Colonic mucosa (tissue), 4 donors: ENCODE measurements around the gene ACER3. TPM values are rescaled to one million over a fixed set of nuclear protein-coding genes. Genes with fewer than 3 reads are reported as not detected.
A peak's percentile ranks its signal among the peaks of the same experiment; 100 is the strongest.

ENCODE experiments used
- DNase-seq: peaks from one replicate; pipeline ENCODE4 v3.0.0-alpha.2; 2020
- H3K27ac ChIP-seq: fragments of 200-600 bp; one replicate; pipeline ENCODE4 v1.8.0; 2021
- H3K27me3 ChIP-seq: fragments of 200-600 bp; one replicate; pipeline ENCODE4 v1.8.0; 2021
- H3K36me3 ChIP-seq: fragments of 200-600 bp; one replicate; pipeline ENCODE4 v1.8.0; 2021
- H3K4me1 ChIP-seq: fragments of 200-600 bp; one replicate; pipeline ENCODE4 v1.8.0; 2021; ENCODE audit warnings: mild to moderate bottlenecking
- H3K4me3 ChIP-seq: fragments of 200-600 bp; one replicate; pipeline ENCODE4 v1.8.0; 2021
- H3K9ac ChIP-seq, 2 donors: one replicate each; pipeline ENCODE4 v1.7.0; 2013; ENCODE audit warnings: control low read depth in 2 of 2, low read depth in 2 of 2, low read length in 2 of 2
- H3K9me3 ChIP-seq: fragments of 200-600 bp; one replicate; pipeline ENCODE4 v1.8.0; 2021
- CTCF ChIP-seq: fragments of 200-600 bp; IDR thresholded peaks from one replicate; pipeline ENCODE4 v1.8.0; 2022; ENCODE audit warnings: antibody characterized with exemption, mild to moderate bottlenecking
- intact Hi-C: fragments of 100-400 bp; cut with DNase I; formaldehyde crosslinking; loops from one replicate; pipeline ENCODE4 v1.14.1; 2022
- total RNA-seq, 2 donors: library from RNA; stranded (reverse); fragmentation: NEBNext Ultra II Directional in 1 of 2; extraction: Animal tissue kit (Norgen Biotek cat#: 25700) in 1 of 2; gene quantifications; one replicate each; pipeline ENCODE4 v1.2.1, GENCODE V29; 2021
- donor health status: healthy.
- donor health status: DM: no; HTN: no; CAD: no.
- donor health status: DM: no; HTN: no; CAD: no.

ACER3 gene
- total RNA-seq, 2 donors from 2014 or later = 25.0 to 36.4 TPM

DNA sequence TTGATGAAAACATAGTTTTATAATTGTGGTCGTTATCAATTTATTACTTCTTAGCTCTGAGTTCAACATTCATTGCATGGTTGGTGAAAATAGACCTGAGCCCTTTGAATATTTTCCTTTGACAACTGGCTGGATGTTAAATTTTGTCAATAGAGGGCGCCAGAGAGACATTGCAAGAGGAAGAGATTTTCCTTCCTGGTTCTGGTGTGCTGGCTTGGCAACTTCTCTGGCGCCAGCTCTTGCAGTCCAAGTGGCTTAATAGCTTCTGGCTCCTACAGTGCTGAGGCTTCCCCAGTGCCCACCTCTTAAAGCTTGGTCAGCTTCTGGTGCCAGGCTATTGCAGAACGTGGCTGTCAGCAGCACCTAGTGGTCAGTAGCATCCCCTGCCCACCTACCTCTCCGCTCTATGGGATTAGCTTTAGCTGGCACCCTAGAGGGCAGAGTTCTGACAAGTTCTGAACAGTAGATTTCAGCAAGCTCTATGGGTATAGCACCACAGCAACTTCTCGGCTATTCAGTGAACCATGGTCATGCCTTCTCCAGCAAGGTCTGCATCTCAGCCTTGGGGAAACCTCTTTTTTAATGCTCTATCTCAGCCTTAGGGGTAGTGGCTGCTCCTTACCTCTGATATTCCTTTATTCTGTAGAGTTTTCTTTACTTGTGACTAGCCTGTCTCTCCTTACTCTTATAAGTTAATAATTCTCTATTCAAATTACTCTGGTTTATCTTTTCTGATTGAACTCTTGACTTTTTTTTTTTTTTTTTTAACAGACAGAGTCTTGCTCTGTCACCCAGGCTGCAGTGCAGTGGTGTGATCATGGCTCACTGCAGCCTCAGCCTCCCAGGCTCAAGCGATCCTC is 59.4 kb downstream of the ACER3 start:
- Histone ChIP-seq H3K4me1 (no peaks in the 10 kb centered on the region), H3K27ac (peak overlapping the region; percentile 58), H3K4me3 (no peak overlapping the region), H3K9ac (peak overlapping the region in 1 of 2 donors; percentile 22), H3K9me3 (no peaks in the 10 kb centered on the region), H3K27me3 (no peaks in the 10 kb centered on the region), H3K36me3 (no peaks in the 10 kb centered on the region)
- intact Hi-C loops = loop anchor here (2.0 kb wide), 3 partner anchors 109 to 185 kb away; no protein-coding TSS in a partner anchor
- TF ChIP-seq CTCF = peak; percentile 96
- peak; percentile 89 for DNase-seq

DNA sequence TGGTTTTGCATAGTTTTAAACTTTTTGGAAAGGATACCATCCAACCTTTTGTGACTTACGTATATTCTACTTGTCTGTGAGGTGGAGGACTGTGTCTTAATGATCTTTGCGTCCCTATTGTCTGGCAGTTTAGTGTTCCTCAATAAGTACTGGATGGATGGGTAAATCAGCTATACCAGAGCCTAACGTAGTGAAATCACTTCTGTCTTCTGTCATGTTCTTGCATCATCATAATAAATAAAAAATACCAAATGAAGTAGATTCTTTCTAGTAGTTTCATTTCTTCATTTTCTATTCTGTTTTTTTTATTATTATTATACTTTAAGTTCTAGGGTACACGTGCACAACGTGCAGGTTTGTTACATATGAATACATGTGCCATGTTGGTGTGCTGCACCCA is 66.4 kb downstream of the ACER3 start:
- Histone ChIP-seq H3K4me1 (no peaks in the 10 kb centered on the region), H3K9ac (no peak overlapping the region), H3K9me3 (no peaks in the 10 kb centered on the region), H3K27me3 (no peaks in the 10 kb centered on the region), H3K4me3 (no peak overlapping the region), H3K36me3 (no peaks in the 10 kb centered on the region), H3K27ac (no peak overlapping the region)
- intact Hi-C loops = no loop called here
- no peak for DNase-seq
- no peak for TF ChIP-seq CTCF

DNA sequence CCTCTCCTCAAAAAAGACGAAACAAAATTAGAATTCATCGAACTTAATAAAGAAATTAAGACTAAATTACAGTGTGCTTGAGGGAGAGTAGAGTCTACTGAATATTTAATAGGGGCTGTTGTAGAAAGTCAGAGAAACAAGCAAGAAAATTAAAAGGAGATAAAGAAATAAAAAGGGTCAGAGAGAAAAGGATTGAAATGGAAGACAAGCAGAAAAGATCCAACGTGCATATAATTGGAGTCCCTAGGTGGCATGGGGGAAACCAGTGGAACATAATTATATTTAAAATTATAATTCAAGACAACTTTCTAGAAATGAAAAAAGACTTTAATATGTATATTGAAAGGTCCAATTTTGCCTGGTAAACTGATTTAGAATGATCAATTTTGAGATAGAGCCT is 74.3 kb downstream of the ACER3 start:
- Histone ChIP-seq H3K27me3 (no peaks in the 10 kb centered on the region), H3K9ac (no peak overlapping the region), H3K36me3 (no peaks in the 10 kb centered on the region), H3K4me1 (no peaks in the 10 kb centered on the region), H3K4me3 (no peak overlapping the region), H3K9me3 (no peaks in the 10 kb centered on the region), H3K27ac (no peak overlapping the region)
- intact Hi-C loops = no loop called here
- no peak for DNase-seq
- TF ChIP-seq CTCF = no peak

GRCh38 chr11:76939219-76939631 is 78.5 kb downstream of the ACER3 start:
- no peaks in the 10 kb centered on the region for H3K36me3 ChIP-seq
- no peak overlapping the region for H3K9ac ChIP-seq
- no peaks in the 10 kb centered on the region for H3K4me1 ChIP-seq
- H3K4me3 ChIP-seq = no peak overlapping the region
- no peak for TF ChIP-seq CTCF
- no peak for DNase-seq
- no peak overlapping the region for H3K27ac ChIP-seq
- no peaks in the 10 kb centered on the region for H3K27me3 ChIP-seq
- H3K9me3 ChIP-seq = no peaks in the 10 kb centered on the region
- intact Hi-C loops = no loop called here

- Histone ChIP-seq H3K9ac (no peak overlapping the region), H3K9me3 (no peaks in the 10 kb centered on the region), H3K36me3 (no peaks in the 10 kb centered on the region), H3K4me3 (no peak overlapping the region), H3K27ac (no peak overlapping the region), H3K4me1 (no peaks in the 10 kb centered on the region), H3K27me3 (no peaks in the 10 kb centered on the region)
- intact Hi-C loops = no loop called here
- no peak for TF ChIP-seq CTCF
- DNase-seq = no peak
Measured at GRCh38 chr11:76944225-76944624, 83.5 kb downstream of the ACER3 start.
